IPS DF 4.7 (cell line): ENCODE data around the gene TYK2.

Source experiments
- DNase-seq: peaks from one replicate; pipeline ENCODE4 v3.0.0-alpha.2; 2013; ENCODE audit warnings: low spot score; ENCODE audit errors: extremely low read depth

Gene TYK2

DNA sequence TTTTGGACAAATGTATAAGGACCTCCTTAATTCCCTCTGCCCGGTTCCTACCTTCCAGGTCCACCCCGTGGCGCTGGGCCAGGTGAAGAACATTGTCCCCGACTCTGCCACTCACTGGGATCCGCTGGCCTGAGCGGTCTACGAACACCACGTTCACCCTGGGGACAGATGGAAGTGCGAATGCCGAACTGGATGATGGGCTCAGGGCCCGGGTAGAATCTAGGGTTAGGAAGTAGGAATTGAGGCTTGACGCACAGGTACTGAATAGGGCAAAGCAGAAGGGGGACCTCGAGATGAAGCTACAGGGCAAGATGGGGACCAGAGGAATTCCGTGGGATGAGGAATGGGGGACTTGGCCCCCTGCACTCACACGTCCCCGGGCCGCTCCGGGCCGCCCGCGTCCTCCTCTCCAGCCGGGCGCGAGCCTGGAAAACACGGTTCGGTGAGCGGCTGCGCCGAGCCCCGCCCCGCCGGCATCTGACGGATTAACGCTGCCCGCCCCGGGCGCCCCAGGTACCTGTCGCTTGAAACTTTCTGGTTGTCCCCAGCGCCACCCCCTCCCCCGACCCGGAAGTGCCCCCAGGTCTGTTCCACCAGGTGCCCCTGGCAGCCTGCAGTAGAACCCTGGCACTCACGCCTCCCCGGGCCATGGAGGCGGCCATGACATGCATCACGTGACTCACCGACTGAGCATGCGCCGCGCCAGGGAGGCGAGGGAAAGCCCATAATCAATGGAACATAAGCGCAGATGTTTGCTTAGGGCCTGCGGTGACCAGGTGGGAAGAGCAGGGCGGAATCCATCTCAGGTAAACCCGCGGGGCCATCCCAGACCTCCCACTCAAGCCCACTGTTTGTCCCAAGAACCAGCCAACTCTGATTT lies 64.8 kb downstream of the TYK2 start, which contains the start of gene FDX2:
FDX2 (minus strand) TSS at position 681 of the 880 bp plus-strand sequence; CDS start at position 662, 19 bp downstream.
- no peak for DNase-seq

DNA sequence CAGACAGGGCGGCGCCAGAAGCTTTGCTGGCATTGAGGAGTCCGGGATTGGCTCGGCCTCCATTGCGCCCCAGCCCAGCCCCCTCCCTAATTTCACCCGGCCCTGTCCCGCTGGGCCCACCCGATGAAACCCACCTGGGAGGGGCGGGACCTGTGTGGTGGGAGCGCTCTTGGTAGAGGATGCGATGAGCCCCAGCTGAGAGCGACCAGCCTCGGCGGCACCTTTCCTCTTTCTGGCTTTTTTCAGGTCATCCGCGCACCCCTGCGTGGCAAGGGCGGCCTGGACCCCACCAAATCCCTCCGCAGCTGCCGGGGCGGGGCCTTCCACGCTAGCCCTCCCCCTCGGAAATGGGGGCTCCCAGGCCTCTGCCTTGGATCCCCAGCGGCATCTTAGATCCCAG lies 70.9 kb downstream of the TYK2 start, which contains the start of gene ZGLP1:
ZGLP1 (minus strand) TSS at position 393 of the 400 bp plus-strand sequence.
- DNase-seq, result no peak

DNA sequence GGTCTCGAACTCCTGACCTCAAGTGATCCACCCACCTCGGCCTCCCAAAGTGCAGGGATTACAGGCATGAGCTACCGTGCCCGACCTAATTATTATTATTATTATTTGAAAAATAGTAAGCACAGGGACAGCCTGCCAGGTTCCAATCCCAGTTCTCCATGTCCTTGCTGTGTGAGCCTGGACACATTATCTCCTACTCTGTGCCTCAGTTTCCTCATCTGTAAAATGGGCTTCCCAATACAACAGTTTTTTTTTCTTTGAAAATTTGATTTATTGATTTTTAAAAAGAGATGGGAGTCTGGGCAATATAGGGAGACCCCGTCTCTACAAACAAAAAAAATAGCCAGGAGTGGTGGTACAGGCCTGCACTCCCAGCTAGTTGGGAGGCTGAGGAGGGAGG lies 74.0 kb downstream of the TYK2 start:
- no peak for DNase-seq

DNA sequence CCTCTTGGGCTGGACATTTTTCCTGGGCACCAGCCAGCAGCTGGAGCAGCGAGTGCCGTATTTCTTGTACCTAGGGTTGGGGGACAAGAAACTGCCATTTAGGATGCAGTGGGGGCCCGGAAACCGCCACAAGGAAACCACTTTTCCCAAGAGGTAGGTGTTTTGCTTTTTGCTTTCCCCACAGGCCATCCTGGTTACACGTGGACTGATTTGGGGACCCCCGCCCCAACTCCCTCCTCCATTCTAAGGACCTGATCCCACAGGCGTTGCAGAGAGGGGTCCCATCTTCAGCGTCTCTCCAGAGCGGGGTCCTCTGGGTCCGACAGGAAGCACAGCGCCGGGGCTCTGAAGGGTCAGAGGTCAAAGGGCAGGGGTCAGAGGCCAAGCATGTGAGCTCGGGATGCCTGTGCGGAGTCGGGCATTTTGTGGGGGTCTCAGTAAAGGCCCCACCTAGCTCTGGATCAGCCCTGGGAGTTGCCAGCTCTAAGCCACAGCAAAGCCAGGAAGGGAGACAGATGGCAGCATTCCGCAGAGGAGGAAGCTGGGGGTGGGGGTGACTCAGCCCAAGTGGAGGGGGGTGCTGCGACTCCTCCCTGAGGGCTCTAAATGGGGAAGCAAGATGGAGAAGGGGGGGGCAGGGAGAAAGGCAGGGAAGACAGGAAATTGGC lies 75.1 kb downstream of the TYK2 start:
- no peak for DNase-seq
